DMS153 treated with DMSO at 0.1 percent for 48 hours (cell line): ENCODE results near the gene TMEM132C.
A peak's percentile ranks its signal among the peaks of the same experiment; 100 is the strongest.

ENCODE experiments used
- DNase-seq: peaks from one replicate; lab custom pipeline; 2025; ENCODE audit not compliant: unreplicated experiment; lab: John Stamatoyannopoulos, UW

Gene TMEM132C

GRCh38 chr12:128415036-128415560 is 148.1 kb downstream of the TMEM132C start:
- DNase-seq: no peak

DNA sequence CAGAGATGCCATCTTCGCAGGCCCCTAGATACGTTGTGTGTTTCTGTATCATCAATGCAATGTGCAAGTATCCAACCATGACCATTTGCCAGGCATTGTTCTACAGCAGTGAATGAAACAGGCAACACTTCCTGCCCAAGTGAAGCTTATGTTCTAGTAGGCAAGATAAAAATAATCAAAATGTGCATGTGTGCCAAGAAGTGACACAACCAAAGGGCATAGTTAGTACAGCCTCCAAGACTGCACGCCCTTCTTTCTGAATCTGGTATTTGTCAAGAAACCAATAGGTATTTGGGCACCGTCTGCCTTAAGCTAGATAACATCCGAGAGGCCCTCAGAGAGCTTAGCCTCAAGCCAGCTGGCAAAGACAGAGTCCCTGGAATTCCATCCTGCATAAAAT is 152.0 kb downstream of the TMEM132C start:
- no peak for DNase-seq

DNA sequence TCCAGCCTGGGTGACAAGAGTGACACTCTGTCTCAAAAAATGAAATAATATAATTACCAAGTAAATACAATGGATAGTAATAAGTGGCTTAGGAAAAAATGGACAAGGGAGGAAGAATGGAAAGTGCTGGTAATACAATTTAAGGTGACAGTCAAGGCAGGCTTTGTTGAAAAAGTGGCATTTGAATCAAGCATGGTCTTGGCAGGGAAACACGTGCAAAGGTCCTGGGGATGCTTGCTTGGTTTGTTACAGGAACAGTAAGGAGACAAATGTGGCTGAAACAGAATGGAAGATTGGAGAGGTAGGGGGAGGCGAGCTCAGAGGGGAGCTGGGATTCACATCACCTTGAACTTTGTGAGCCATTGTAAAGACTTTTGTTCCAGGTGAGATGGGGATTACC is 153.2 kb downstream of the TMEM132C start:
- no peak for DNase-seq

- DNase-seq: no peak
Observed at GRCh38 chr12:128421375-128421774, 154.4 kb downstream of the TMEM132C start.

GRCh38 chr12:128423205-128423604 is 156.2 kb downstream of the TMEM132C start:
- DNase-seq: no peak

DNA sequence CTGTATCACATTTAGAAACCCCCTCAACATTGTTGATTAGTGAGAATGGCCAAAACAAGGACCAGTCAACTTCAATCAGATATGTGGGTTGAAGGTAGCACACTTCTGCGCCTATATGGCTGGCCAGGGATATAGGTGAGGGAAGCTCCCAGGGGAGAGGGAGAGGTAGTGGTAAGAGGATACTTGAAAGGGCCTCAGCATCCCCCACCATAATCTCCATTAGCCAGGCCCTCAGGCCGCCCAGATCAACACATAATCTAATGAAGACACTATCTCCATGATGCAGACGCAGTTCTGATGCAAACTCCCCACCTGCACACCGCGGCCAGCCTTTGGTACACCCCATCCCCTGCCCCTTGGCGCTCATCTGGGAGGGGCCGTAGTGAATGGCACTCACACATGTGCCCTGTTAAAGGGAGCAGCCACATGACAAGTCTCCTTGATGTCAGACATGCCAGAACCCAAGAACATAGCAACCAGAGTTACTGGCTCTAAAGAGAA is 158.0 kb downstream of the TMEM132C start:
- DNase-seq: no peak

DNA sequence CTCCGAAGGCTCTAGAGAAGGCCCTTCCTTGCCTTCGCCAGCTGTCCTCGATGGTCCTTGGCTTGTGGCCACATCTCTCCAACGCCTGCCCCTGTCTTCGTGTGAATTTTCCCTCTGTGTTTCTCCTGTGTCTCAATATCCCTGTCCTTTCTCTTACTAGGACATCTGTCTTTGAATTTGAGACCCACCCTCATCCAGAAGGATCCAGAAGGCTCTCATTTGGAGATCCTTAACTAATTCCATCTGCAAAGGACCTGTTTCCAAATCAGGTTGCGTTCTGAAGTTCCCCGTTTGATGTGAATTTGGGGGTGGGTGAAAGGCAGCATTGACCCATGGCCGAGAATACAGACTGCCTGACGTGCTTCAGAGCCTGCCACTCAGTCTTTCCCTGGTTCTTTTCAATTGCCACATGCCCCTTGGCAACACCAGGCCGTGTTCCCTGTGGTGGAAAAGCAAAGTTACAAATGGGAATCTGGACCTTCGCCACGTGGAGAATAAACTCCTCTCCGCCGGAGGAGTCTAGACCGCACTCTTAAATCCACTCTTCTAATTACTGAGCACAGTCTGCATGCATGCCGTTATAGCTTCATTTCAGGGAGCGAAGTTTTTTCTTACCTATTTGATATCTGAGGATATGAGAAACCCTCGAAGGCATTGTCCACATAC is 158.8 kb downstream of the TMEM132C start:
- no peak for DNase-seq

GRCh38 chr12:128426511-128426910 is 159.5 kb downstream of the TMEM132C start:
- DNase-seq: no peak

DNA sequence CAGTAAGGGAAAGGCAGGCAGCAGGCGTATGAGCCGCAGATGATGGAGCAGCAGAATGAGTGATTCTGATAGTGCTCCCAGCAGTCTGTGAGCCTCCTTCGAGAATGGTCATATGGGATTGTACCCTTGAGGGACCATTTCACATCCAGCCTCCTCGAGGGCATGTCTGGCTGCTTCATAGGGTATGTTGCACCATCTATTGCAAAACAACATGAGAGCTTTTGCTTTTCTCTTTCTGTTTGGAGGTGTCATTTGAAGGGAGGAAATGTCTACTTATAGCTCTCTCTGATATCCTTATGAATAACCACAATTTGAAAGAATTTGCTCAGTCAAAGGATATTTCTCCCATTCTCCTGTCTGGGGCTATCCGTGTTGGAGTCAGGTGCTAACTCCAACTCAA is 172.8 kb downstream of the TMEM132C start:
- DNase-seq: no peak

DNA sequence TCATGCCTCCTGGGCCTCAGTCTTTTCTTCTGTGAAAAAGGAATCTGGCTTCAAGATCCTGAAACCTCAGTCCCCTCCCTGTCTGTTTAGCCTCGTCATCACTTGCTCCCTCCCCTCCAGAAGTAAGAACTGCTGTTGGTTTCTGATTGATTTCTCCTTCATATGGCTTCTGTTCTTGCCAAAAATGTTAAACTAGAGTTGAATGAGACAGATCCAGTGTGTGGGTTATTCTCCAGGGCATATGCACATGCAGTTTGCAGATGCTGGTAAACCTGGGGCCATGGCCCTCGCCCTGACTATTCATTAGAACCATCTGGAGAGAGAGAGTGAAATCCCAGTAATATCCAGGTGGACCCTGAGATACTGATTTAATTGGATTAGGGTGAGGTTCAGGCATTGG is 175.1 kb downstream of the TMEM132C start:
- DNase-seq: no peak

DNA sequence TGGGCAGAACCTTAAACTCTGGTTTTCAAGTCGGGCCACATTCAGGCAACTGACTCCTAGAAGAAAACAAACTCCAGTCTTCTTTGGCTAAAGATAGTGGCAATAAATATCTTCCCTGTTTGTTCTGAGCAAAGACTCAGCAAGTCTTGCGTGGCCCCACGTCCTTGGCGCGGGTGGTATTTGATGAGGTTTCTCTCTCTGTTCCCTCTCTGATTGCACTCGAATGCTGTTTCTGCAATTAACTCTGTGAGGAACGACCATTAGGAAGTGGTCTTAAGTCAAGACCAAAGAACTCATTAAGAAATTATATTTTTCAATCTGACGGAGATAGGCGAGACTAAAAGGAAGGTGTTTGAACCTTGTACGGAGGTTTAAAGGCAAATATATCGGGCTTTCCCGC is 177.6 kb downstream of the TMEM132C start:
- DNase-seq: no peak

- DNase-seq: peak; percentile 1
Observed at GRCh38 chr12:128445415-128446127, 178.6 kb downstream of the TMEM132C start.

- DNase-seq: no peak
Observed at GRCh38 chr12:128449146-128449894, 182.3 kb downstream of the TMEM132C start.

DNA sequence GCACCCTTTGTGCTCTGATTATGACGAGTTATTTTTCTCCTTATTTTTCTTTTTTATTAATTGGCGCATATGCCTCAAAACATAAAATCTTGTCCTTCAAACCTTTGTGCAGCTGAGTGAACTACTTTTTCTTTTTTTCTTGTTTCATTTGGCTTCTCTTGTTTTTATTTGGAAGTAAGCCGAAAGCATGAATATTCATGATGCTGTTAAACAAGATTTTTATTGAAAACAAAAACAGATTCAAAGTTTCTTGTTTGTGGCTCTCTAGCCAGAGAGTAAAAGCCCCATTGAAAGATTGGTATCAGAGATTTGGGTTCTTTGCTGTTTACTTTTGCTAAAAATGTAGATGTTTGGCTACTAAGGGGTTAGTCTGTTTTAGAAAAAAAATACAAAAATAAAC is 183.8 kb downstream of the TMEM132C start:
- no peak for DNase-seq

DNA sequence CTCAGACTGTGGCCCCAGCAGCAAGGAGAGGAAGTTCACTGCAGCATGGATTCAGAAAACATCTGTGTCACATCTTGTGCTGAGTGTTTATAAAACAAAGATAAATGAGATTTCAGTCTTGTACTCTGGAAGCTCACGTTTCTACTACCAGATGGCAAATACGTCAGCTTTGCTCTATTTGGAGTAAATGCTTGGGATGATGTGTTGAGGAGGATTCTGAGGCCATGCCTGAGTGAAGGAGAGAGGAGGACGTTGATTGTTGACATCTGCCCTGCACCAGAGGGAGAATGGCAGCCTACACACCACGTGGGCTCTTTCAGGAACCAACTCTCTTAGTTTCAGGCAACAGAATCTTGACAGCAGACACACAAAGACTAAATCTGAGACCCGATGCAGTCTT is 188.9 kb downstream of the TMEM132C start:
- no peak for DNase-seq

GRCh38 chr12:128456922-128457321 is 190.0 kb downstream of the TMEM132C start:
- no peak for DNase-seq

- no peak for DNase-seq
Observed at GRCh38 chr12:128458301-128458974, 191.5 kb downstream of the TMEM132C start.

DNA sequence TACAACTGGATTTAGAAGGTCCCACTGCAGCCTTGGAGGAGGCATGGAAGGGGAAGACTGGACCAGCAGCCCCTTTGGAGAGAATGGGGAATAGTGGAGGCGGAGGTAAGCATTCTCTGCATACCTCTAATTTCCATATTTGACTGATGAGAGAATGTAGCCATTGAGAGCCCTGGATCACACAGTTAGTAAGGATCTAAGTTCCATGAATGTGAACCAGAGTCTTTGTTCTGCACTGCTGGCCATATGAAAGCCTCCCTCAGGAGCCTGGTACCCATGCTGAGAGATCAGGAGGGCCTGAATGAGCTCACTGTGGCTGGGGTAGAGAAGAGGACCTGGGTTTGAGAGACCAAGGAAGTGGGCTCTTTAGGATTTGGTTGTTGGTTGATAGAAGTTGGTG is 192.1 kb downstream of the TMEM132C start:
- DNase-seq: no peak

GRCh38 chr12:128463881-128464280 is 196.9 kb downstream of the TMEM132C start:
- no peak for DNase-seq

- no peak for DNase-seq
Observed at GRCh38 chr12:128467882-128468281, 200.9 kb downstream of the TMEM132C start.

DNA sequence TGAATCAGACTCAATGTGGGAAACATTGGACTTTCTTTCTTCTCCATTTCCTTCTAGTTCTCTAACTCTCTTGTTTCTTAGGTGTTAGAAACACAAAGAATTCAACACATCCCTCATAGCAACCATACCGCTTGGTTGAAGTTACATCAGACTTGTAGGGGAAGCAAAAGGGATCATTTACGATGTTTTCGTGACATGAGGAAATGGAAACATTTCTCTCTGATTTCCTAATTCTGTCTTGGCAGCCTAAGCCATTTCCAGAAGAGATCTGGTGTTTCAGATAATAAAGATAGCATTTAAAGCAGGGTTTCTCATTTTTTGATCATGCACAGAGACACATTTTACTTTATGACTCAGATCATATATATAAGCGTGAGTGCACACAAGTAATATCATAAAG is 202.0 kb downstream of the TMEM132C start:
- DNase-seq: no peak
